Right atrium auricular region (tissue), 2 donors: ENCODE data around the gene ATG2A. TPM values are rescaled to one million over a fixed set of nuclear protein-coding genes. Genes with fewer than 3 reads are reported as not detected.

Experiments
- DNase-seq: peaks from one replicate; pipeline ENCODE4 v3.0.0-alpha.2; 2019; ENCODE audit warnings: low spot score
- H3K27ac ChIP-seq, 2 donors: fragments of 200-600 bp; sonication (generic); 1 replicate in 1 of 2; 2 replicates in 1 of 2; pipeline ENCODE4 v1.5.1; 2016 to 2019
- H3K27me3 ChIP-seq, 2 donors: fragments of 200-600 bp; sonication (generic); one replicate each; pipeline versions ENCODE4 v1.5.1 to v1.6.0; 2017 to 2019
- H3K36me3 ChIP-seq: fragments of 200-600 bp; sonication (generic); one replicate; pipeline ENCODE4 v1.5.1; 2016
- H3K4me1 ChIP-seq, 2 donors: fragments of 200-600 bp; sonication (generic); one replicate each; pipeline versions ENCODE4 v1.5.1 to v1.6.0; 2017 to 2019
- H3K4me3 ChIP-seq, 2 donors: fragments of 200-600 bp; sonication (generic); 1 replicate in 1 of 2; 2 replicates in 1 of 2; pipeline ENCODE4 v1.5.1; 2017 to 2019; ENCODE audit warnings: mild to moderate bottlenecking in 1 of 2, moderate library complexity in 1 of 2
- H3K9me3 ChIP-seq, 2 donors: fragments of 200-600 bp; sonication (generic); one replicate each; pipeline ENCODE4 v1.5.1; 2019
- CTCF ChIP-seq, 2 donors: fragments of 200-600 bp; sonication (generic); IDR thresholded peaks; one replicate each; pipeline ENCODE4 v1.5.1; 2019; ENCODE audit warnings: antibody characterized with exemption in 2 of 2
- total RNA-seq, 2 donors: library from RNA; depleted of rRNA; stranded (reverse); fragments of >200 nt; gene quantifications; one replicate each; pipeline ENCODE4 v1.1.0, GENCODE V29; 2016

The ATG2A gene
- total RNA-seq, 2 donors from 2014 or later: 16.0 to 24.1 TPM

DNA sequence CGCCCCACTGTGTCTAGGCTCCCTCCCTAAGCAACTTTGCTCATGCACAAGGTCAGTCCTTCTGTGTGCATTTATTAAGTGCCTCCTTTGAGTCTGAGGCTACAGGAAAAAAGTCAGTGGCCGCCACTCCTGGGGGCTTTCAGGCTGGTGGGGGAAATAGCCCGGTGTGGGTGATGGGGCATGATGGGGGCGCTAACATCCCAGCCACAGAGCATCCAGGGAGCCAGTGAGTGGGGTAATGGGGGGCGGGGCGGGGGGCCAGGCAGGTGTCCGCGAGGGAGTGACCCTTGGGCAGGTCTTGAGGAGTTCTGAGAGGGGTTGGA lies 28.6 kb downstream of the ATG2A start:
- peaks cover 0 to 32% of the 10 kb centered on the region in 2 donors for H3K4me1 ChIP-seq
- peak overlapping the region in 1 of 2 donors; percentile 55 for H3K27ac ChIP-seq
- no peak for TF ChIP-seq CTCF (IDR thresholded peaks at IDR 0.05)
- peak overlapping the region; percentile 3 to 35 for H3K4me3 ChIP-seq
- H3K36me3 ChIP-seq: no peaks in the 10 kb centered on the region
- H3K9me3 ChIP-seq: no peaks in the 10 kb centered on the region
- no peak for DNase-seq
- no peaks in the 10 kb centered on the region for H3K27me3 ChIP-seq

- DNase-seq: peak; percentile 78
- H3K4me1 ChIP-seq: peaks cover 0 to 27% of the 10 kb centered on the region in 2 donors
- peak overlapping the region; percentile 3 to 35 for H3K4me3 ChIP-seq
- TF ChIP-seq CTCF (IDR thresholded peaks at IDR 0.05): peak; percentile 92 to 98
- no peaks in the 10 kb centered on the region for H3K9me3 ChIP-seq
- H3K27ac ChIP-seq: peak overlapping the region; percentile 13 to 55
- no peaks in the 10 kb centered on the region for H3K36me3 ChIP-seq
- H3K27me3 ChIP-seq: no peaks in the 10 kb centered on the region
Measured at GRCh38 chr11:64887757-64888405, 29.1 kb downstream of the ATG2A start.

DNA sequence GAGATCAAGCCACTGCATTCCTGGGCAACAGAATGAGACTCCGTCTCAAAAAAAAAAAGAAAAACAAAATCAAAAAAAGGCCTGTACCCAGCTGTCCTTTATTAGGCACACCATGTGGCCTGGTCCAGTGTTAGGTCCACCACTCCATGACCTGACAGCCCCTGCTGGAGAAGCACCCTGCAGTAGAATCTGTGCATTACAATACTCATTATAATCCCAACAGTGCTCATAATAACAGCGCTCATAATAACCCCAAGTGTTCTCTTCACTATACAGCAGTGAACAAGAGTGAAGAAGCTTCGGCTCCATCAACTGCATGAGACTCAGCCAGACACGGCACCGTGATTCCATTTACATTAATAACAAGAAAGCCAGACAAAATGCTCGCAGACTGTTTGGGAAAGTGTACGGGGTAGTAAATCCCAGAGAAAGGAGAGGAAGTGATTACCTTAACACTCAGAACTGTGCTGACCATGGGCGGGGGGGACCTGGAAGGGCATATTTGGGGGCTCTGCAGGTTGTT lies 29.7 kb downstream of the ATG2A start:
- Histone ChIP-seq H3K27me3 (no peaks in the 10 kb centered on the region), H3K27ac (peak overlapping the region; percentile 13 to 55), H3K4me1 (peaks cover 0 to 21% of the 10 kb centered on the region in 2 donors), H3K4me3 (no peak overlapping the region), H3K36me3 (no peaks in the 10 kb centered on the region), H3K9me3 (no peaks in the 10 kb centered on the region)
- TF ChIP-seq CTCF (IDR thresholded peaks at IDR 0.05): no peak
- no peak for DNase-seq

DNA sequence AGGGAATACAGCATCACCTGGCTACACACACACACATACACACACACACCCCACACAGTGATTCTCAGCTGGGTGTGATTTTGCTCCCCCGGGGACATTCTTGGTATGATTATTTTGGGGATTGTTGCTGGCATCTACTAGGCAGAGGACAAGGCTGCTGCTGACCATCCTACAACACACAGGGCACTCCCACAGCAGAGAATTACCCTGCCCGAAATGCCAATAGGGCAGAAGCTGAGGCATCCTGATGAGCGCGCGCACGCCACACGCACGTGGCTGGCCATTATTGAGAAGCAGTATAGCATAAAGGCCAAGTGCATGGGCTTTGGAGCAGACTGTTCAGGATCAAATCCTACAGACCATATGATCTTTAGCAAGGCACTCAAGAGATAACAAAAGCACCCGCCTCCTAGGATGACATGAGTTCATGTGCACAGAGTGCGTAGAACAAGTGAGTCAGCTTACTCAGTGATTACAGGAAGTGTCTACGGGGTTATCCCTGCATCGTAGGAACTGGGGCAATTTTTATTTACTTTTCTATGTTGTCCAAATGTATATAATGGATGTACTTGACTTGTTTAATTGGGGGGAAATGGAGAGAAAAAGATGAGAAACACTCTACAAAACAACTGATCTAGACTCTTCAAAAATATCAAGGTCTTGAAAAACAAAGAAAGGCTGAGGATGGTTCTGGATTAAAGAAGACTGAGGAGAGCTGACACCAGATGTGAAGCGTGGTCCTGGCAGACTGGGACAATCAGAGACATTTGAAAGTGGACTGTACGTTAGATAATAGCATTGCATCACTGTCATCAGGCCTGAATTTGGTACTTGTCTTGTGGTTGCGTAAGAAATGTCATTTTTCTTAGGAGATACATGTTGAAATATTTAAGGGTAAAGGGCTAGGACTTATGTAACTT lies 31.4 kb downstream of the ATG2A start:
- H3K4me1 ChIP-seq: peaks cover 0 to 26% of the 10 kb centered on the region in 2 donors

DNA sequence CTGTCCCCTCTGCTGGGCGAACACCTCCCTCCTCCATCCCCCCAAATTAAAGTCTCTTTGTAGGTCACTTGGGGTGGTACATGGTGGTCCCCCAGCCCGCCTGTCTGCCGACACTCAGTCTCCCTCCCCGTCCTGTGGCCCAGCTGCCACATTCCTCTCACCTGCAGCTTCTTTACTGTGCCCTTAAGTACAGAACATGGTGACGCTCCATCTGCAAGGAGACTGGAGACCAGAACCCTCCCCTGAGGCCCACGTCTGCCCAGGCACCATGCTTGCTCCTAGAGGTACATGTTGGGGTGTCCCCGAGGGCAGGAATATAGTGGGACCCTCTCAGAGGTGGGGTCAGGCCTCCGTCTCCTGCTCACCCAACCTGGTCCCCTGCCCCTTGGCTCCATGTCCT lies 33.0 kb downstream of the ATG2A start:
- DNase-seq: no peak
- no peak overlapping the region for H3K4me3 ChIP-seq
- H3K4me1 ChIP-seq: peaks cover 0 to 39% of the 10 kb centered on the region in 2 donors
- no peak for TF ChIP-seq CTCF (IDR thresholded peaks at IDR 0.05)
- H3K27ac ChIP-seq: no peak overlapping the region
- no peaks in the 10 kb centered on the region for H3K36me3 ChIP-seq
- H3K9me3 ChIP-seq: no peaks in the 10 kb centered on the region
- H3K27me3 ChIP-seq: no peaks in the 10 kb centered on the region

More for the DNA sequence above, 31.4 kb downstream of the ATG2A start:
- no peaks in the 10 kb centered on the region for H3K9me3 ChIP-seq
- no peak for DNase-seq
- H3K27ac ChIP-seq: no peak overlapping the region
- no peak overlapping the region for H3K4me3 ChIP-seq
- no peaks in the 10 kb centered on the region for H3K27me3 ChIP-seq
- no peak for TF ChIP-seq CTCF (IDR thresholded peaks at IDR 0.05)
- H3K36me3 ChIP-seq: no peaks in the 10 kb centered on the region
